NCI-H82 treated with DMSO at 0.1 percent for 48 hours (cell line): Measurements from ENCODE around the gene SERPINA9.

Source experiments
- DNase-seq: peaks from one replicate; lab custom pipeline; 2025; ENCODE audit not compliant: unreplicated experiment; lab: John Stamatoyannopoulos, UW

Gene SERPINA9

DNA sequence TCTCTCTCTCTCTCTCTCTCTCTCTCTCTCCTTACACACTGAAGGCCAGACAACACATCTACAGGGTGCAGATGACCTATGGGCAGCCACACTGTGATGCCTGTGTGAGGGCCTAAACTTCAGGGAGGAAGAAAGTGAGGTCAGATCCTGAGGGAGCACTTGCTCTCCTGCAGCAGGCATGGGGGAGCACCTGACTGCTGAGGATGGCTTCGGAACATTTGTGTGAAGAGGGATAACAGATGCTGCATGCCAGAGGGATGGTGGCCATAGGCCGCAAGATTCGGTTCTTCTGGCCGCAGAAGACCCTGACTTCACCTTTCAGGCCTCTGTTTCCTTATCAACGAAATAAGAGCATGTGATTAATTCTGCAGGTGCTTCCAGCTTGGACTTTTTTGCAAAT, 11.7 kb downstream of the SERPINA9 start:
- no peak for DNase-seq

DNA sequence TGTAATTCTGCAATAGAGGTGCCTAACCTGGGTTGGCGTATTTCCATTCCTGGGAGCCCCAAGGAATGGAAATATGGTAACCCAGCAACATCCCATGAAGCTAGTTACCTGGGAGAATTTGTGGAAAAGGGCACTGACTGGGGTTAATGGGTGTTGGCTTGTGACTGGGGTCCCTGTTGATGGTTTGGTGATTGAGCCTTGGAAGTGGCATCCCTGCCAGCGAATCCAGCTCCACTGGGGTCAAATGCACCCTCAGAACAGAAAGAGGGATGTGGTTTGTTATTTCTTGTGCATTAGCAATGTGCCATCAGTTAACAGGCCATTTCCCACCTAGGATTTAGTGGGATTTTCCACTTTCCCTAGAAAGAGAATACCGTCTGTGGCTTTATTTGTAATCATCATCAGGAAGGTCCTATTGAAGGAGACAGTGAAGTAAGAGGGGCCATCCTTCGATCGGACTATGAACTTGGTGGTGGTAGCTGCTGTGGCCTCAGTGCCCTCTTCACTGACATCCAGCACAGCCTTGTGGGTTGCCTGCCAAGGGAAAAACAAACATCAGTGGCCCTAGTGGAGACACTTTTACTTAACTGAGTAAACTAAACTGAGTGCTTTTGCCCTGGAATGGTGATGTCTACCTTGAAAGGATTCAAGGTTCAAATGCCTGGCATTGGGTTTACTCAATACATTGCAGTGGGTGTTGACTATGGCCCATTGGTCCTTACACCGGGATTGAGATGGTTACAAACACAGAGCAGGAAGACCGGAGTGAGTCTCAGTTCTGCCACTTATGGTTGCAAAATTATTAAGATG, 13.0 kb downstream of the SERPINA9 start:
- DNase-seq, result no peak

DNA sequence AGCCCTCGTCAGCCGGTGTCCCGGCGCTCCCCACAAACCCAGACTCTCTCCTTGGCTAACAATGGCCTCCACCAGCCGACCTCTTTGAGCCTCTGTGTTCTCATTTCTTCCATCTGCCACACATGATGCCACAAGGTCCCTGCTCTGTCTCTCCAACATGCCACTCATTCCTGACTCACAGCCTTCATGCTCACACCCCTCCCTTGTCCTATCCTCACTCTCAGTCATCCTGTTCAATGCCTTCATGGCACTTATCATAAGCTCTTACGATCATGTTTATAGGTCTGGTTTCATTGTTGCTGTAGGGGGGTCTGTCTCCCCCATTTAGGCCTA, 13.8 kb downstream of the SERPINA9 start:
- DNase-seq, result no peak

DNA sequence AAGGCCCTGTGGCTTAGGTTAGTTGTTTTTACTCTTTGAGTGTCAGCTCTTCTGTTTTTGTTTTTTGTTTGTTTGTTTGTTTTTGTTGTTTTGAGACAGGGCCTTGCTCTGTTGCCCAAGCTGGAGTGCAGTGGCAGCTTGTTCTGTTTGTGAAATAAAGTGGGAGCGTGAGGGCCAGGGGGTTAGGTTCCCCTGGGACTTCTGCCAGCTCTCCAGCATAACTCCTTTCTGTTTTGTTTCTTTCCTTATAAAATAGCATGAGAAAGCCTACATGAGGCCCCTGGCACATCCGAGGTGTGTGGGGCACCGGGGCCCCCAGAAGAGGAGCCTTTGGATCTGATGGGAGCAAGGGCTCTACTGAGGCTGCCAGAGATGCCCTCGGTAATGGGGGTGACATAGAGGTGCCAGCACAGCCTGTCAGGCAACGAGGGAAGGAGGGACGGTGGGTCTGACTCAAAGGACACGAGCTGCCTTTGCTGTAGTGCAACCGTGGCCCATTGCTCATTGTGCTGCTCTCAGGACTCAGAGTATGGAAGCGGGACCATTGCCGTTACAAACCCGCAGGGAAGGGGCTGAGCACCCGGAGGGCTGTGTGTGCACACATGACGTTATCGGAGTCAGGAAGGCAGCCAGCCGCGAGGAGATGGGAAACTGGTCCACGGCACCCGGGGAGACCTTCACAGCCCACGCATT, 14.3 kb downstream of the SERPINA9 start:
- DNase-seq, result no peak

DNA sequence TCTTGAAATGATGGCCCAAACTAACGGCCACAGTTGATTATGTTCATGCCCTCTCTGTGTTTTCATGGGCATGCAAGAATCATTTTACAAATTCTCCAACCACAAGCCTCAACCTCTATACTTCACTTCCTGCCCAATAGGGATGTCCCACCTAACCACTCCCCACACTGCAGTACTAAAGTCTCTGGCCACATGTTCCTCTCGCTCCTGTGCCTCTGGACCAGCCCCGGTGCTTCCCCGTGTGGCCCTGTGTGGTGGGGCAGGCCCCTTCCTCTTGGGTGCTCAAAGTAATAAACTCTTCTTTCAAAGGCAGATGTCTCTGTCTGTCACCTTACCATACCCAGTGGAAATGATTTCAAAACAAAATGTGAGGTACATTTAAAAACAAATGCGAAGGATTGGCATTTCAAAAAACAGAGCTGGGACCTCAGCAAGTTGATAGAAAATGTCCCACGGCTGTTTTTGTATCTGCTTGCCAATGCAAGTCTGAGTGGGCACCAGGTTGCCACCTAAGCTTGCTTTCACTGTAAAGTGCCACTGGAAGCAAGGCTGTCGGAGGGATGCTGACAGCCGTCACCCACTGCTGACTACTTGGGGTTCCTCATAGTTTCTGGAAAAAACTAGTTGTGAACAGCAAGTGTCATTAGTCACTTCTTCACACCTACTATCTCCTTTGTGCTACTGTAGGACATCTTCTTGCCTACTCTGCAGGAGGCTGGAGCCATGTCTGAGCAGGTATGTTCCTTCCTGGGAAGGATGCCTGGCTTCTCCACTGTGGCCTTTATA, 15.2 kb downstream of the SERPINA9 start:
- no peak for DNase-seq

DNA sequence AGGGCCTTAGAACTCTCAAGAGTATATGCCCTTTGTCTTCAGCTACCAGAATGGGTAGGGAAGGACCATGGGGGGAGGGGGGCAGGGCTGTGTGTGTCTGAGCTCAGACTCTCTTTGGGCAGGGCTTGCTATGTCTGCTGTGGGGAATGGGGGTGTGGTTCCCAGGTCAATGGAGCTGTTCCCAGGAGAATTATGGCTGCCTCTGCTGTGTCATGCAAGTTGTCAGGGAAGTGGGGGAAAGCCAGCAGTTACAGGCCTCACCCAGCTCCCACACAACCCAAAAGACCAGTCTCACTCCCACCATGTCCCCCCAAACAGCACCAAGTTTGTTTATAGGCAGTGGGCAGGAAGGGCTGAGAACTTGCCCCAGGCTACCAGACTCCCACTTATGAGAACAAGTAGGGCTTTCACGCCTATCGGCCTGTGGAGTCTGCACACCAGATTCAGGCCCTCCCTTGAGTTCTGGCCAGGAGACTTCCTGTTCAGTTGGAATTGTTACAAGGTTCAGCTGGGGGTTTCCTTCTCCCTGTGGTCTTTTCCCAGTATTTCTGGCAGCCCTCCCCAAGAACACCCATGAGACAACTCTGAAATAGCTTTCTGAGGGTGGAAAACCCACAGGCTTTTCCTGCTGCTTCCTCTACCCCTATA, 17.3 kb downstream of the SERPINA9 start:
- no peak for DNase-seq

DNA sequence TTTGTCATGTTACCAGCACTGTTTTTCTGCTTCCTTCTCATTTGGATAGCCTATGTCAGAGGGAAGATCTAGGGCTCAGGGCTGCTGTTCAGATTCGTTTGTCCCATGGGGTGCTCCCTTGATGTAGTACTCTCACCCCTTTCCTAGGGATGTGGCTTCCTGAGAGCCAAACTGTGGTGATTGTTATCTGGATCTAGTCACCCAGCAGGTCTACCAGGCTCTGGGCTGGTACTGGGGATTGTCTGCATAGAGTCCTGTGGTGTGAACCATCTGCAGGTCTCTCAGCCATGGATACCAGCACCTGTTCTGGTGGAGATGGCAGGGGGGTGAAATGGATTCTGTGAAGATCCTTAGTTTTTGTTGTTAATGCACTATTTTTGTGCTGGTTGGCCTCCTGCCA, 17.9 kb downstream of the SERPINA9 start:
- no peak for DNase-seq

DNA sequence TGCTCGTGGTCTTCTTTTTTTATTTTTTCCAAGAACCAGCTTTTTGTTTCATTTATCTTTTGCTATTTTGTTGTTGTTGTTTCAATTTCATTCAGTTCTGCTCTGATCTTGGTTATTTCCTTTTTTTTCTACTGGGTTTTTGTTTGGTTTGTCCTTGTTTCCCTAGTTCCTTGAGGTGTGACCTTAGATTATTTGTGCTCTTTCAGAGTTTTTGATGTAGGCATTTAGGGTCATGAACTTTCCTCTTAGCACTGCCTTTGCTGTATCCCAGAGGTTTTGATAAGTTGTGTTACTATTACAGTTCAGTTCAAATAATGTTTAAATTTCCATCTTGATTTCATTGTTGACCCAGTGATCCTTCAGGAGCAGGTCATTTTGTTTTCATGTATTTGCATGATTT, 20.1 kb downstream of the SERPINA9 start:
- DNase-seq, result no peak

DNA sequence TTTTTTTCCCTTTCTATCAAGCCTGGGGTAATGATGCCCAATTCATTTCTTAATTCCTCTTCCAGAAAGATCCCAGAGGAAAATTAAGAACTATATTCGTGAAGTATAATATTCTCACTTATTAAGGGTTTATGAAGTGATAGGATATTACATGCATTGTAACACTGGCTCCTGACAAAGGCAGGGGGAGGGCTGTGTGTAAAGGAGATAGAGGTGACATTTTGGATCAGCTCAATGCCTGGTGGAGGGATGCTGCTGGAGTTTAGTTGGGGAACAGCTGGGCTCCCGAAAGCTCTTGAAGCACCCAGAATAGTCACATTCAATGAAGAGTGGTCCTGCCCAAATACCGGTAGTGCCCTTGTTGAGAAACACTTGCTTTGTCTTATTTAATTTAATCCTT, 24.2 kb downstream of the SERPINA9 start:
- DNase-seq, result no peak

DNA sequence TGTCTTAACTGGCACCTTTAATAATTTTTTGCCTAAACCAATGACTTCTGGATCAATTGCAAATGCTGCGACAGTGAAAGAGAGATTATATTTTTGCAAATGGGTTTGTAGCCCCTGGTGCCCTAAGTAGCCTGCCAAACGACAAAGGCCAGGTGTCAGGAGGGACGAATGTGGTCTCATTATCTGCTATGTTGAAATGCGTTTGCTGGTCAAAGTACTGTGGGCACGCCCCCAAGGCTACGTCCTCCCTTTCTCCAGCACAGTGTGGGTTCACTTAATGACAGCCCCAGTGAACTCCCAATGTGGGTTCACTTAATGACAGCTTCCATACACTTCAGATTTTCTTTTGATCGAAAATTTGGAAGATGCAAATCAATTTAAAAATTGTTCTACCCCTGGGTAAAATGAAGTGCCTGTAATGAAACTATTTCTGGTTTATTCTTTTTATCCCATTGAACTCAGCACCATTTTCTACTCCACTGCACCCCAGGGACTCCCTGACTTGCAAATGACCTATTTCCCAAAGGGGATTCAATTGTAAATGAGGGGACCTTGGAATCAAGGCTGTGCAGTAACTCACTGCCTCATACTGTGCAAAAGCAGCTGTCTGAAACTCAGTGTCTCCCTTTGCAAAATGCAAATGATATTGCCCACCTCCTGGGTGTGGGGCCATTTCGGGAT, 24.8 kb downstream of the SERPINA9 start:
- no peak for DNase-seq

DNA sequence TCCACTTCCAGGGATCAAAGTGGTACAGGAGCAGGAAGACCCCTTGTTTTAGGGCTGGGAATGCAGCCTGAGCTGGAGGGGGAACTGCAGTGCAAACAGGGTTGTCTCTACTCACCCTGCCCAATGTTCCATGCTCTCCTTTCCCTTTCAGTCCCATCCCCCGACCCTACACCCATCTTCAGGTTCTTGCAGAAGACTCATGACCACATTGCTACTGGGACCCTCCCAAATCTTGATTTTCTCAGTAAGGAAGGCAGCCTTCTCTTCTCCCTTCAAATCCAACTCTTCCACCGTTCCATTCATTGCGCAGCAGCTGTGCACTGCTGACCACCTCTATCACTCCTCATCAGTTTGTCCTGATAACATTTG, 25.3 kb downstream of the SERPINA9 start:
- no peak for DNase-seq

DNA sequence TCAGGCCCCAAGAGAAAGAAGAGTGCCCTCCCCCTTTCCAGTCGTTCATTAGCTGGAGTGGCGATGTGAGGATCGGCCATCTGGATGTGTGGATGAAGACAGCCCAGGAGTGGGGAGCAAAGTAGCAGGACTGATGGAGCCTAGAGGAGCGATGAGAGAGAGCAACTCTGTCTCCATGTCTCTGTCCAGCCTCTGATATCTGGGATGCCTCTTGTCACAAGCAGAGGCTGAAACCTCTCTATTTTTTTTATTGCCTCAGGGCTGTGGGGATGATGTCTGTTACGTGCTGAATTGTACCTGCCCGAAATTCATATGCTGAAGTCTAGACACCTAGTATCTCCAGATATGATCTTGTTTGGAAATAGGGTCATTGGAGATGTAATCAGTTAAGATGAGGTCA, 26.1 kb downstream of the SERPINA9 start:
- no peak for DNase-seq

DNA sequence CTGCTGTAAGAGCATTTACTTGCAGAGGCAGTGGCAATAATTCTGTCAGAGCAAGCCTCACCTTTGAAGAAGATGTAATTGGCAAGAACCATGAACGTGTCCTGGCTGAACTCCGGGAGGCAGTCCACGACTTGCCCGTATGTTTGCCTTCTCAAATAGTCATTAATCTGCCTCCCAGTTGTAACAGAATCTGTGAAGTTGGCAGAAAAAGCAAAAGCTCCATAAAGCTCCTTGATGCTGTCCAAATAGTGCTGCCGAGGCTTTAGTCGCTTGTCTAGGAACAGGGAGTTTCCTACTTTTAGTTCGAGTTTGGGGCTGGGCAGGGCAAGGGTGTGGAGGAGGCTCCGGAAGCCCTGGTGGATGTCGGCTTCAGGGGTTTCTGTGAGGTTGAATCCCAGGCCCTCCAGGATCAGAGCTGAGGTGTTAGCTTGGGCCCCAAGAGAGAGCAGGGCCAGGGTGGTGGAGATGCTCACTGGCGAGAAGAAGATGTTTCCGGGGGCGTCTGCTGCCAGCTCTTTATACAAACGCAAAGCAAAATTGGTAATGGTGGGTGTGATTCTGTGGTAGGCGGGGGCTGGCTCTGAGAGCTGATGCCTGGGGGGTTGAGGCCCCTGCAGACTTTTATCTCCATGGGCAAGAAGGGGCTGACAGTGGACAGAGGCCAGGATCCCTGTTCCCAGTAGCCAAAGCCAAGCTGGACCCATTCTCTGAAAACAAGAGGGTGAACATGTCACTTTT, 27.8 kb downstream of the SERPINA9 start:
- no peak for DNase-seq

DNA sequence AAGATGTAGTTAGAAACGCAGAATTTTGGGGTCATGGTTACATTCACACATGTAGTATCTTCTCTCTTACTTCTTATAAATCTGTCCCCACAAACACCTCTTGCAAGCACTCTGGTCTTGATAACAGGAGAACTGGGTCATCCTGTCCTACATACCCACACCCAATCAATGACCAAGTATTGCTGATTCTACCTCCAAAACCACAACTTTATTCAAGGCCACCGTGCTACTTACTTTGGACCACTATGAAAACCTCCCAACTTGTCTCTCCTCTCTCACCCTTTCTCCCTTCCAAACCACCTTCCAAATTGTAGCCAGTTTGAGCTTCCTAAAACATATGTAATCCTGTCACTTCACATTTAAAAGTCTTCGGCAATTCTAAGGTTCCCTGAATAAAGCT, 28.8 kb downstream of the SERPINA9 start:
- no peak for DNase-seq

DNA sequence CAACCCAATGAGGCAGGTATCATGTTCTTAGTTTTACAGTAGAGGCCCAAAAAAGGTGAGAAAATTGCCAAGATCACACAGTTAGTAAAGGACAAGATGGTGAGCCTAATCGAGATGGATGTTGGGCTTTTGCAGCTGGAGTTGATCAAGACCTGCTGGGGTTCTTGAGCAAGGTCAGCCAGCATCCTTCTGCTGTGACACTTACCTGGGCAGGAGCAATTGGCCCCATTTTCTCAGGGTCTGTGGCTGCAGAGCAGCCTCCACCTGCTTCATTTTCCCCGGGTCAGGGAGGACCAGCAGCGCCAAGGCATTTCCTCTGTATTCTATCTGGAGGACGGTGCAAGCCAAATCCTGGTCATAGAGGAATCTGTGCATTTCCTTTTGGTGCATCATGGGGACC, 29.9 kb downstream of the SERPINA9 start:
- no peak for DNase-seq

DNA sequence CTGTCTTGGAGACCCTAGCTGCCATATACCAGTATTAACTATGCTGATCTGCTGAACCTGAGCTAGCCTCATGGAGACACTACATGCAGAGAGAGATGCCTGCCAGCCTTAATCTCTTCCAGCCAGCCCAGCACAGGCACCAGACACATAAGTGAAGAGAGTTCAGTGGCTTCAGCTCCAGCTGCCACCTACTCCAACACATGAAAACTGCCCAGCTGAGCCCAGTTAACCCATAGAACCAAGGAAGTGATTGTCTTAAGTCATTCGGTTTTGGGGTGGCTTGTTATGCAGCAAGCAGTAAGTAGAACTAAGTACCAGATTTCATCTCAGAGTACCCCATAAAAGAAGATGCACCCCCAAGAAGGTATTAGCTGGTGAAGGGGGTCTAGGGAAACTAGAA, 31.0 kb downstream of the SERPINA9 start:
- DNase-seq, result no peak

DNA sequence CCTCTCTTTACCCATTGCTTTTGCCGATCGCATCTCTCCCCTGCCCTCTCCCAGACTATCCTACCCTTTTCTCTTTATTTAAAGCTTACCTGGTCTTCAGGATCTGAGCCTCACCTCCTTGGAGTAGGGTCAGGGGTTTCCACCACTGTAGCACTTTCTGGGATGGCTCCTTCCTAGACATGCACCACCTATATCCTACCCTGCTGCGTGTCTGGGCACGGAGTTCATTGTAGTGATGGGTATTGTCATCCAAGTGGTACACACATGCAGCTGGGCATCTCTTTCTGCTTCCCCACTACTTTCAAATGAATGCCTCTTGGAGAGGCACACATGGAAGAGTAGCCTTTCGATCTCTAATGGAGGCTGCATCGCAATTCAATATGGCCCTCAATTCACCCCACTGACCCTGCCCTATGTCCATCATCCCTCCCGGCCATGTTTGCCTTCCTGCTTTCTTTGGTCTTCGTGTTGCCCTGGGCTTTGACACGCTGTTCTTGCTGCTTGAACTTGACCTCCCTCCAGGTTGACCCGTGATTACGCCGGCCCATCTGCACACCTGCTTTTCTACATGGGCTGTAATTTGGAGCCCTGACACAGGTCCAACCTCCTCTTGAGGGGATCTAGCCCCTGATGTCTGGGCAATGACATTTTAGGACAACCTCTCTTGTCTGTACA, 34.3 kb downstream of the SERPINA9 start:
- no peak for DNase-seq

DNA sequence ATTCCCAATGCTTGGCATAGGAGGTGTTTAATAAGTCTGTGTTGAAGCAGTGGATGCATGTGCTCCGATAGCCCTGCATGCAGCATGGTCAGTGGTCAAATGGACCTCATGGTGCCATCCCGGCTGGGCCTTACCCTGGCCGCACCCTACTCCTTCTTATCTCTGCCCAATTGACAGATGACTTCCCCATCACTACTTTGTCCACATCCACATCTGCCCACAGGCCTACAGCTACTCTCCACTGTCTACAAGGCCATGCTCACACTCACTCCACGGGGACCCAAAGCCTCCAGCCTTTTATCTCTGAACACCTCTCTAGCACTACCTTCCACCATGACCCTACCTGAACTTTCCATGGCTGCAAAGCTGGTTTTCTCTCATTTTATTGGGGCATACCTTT, 34.9 kb downstream of the SERPINA9 start:
- no peak for DNase-seq

DNA sequence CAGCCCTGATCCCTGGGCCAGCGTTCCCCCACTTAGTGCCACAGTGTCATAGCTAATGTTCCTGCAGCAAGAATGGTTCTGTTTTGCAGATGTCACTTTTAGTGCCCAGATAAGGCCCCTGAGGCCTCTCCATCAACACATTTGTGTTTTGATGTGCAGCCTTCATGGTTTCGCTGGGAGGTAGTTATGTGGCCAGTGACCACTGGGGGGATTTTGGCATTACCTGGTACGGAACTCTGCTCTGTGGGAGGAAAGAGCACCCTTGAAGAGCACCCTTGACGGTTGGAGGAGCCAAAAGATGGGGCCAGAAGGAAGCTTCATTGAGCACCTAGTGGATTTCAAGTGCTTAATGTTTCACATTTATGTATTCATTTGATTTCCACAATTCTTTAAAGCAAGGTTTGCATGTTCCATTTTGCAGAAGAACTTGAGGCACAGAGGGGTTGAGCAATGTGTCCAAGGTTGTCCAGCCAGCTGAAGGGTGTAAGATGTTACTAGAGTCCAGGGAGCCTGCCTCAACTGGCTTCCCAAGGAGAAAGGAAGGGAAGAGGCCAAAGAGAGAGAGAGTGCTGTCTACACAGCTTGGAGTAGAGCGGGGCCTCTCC, 36.4 kb downstream of the SERPINA9 start:
- no peak for DNase-seq
